HG03575 (cell line): ENCODE results near the gene NCKAP5.

Experiments
- ATAC-seq: cut with Tn5 transposase; IDR thresholded peaks from one replicate; pipeline ENCODE4 v1.9.1; 2021; ENCODE audit not compliant: unreplicated experiment, insufficient number of reproducible peaks, low FRiP score; ENCODE audit errors: extremely low read depth

Gene NCKAP5

DNA sequence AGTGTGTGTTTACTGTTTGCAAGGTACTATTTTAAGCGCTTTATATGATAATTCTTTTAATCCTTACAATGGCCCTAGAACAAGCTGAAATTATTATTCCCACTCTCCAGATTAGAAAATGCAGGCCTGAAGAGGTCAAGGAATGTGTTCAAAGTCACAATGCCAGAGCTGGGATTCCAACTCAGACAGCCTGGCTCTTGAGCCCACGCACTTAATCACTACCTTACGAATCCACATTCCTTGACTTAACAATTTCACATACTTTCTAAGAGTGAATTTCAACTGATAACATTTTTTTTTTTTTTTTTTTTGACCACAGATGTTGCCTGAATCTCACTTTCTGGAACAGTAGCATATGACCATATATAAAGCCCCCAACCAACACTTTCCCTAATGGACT, 400.3 kb downstream of the NCKAP5 start:
- ATAC-seq = no peak

DNA sequence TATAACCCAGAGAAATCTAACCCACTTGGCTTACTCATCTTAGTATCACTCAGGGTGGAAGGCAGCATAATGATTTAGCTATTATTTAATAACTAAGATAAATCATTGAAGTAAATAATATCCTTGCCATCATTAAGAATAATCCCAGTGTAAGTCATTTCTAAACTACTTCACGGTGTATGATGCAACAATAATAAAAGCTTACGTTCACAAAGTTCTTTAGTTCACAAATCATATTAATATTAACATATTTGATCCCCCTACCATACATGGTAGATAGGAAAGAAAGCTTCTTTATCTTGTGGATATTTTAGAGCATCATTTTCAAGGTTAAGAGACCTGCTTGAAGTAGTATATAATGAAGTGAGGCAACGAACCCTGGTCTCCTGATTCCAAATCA, 401.0 kb downstream of the NCKAP5 start:
- no peak for ATAC-seq

DNA sequence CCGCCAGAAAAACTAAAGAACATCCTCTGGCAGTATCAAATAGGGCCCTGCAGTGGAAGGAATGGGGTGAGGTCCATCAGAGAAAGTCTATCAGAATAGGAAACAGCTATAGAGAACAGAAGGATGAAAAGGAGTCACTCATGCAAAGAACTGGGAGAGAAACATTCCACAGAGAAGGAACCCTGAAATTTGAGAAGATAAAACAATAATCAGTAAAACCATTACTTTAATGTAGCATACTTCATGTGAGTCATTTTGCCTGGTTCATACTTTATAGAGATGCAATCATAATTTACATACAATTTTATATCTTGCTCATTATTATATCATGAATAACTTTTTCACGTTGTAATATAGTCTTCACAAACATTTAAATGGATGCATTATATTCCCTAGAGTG, 402.2 kb downstream of the NCKAP5 start:
- no peak for ATAC-seq

DNA sequence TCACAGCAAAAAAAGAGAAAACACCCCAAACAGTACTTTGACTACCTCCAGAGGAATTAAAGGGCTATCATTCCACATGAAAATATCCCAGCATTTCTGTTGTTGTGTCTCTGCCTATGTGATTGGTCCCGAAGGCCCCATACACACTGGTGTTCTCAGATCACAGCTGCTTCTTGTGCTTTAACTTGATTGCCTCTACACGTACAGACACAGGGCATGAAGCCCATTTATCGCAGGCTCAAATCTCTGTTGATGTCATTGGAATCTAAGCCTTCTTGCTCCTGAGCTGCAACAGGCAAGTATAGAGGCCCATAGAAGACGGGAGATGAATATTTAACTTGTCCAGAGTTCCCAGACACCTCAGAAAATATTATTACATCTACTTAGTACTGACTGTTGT, 405.2 kb downstream of the NCKAP5 start:
- ATAC-seq = no peak

DNA sequence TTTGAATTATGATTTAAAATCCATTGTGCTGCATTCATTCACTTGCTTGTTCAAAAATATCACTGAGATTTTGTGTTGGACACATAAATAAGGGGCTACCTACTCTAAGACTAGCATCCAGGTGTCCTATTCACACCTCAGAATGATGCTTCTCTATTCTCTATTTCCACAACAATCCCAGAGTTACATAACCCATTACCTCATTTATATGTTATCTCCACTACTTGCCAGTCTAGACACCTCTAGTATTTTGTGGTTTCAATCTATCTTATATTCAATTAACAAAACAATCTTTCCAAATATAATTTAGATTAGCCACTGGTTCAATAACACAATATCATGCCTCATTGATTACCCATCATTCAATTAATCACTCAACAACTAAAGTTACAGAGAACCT, 409.8 kb downstream of the NCKAP5 start:
- no peak for ATAC-seq

DNA sequence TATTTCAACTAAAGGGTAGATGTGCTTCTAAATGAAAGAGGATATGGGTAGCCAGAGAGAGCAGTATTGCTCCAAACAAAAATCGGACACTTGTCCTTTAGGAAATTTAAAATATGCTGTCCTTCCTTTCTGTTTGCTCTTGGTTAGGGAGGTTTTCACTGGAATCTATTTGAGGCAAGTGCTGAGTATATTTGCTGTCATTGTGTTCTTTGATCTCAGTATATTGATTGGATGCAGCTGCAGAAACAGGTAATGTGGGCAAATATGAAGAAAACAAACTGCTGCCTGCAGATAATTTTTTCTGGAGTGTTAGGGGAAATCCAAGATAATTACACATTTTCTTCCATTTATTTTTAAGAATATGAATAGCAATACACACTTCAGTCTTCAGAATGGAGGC, 410.2 kb downstream of the NCKAP5 start:
- no peak for ATAC-seq

DNA sequence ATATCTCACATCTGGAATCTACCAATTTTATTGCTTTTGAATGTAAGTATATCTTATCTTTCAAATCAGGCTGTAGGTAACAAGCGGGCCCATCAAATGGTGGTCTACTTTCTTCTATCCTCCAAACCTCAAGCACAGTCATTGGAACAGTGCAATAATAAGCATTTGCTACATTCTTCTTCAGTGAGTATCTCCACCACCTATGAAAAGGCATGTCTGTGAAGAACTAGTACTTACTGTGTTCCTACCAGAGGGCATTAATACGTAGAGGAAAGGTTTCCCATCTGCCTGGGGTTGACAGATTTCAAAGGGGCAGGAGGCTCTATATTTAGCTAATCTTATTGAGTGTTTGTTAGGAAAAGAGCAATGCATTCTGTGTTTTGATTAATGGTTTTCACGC, 411.1 kb downstream of the NCKAP5 start:
- no peak for ATAC-seq

DNA sequence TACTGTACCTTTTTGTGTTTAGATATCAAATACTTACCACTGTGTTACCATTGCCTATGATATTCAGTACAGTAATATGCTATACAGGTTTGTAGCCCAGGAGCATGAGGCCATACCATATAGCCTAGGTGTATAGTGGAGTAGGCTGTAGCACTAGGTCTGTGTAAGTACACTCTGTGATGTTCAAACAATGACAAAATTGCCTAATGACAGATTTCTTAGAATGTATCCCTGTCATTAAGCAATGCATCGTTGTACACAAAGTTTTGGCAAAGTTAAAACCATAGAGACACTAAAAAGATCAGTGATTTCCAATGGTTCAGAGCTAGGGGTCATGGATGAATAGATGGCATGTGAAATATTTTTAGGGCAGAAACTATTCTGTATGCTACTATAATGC, 415.5 kb downstream of the NCKAP5 start:
- ATAC-seq = no peak

DNA sequence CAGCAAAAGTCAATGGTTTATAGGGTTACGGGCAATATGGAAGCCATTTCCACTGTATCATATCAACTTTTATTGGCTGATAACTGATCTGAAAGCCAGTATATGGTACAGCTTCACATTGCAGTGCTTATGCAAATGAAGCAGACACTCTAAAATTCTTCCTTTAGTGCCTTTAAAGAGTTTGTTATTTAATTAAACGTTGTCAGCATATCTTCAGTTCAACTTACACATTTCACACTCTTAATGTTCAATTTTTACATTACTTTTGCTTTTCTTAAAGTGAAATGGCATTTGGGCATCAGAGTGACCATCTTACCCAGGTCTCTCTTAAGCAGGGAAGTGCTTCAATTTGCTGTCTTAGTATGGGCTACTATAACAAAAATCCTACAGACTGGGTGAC, 420.1 kb downstream of the NCKAP5 start:
- ATAC-seq = no peak

DNA sequence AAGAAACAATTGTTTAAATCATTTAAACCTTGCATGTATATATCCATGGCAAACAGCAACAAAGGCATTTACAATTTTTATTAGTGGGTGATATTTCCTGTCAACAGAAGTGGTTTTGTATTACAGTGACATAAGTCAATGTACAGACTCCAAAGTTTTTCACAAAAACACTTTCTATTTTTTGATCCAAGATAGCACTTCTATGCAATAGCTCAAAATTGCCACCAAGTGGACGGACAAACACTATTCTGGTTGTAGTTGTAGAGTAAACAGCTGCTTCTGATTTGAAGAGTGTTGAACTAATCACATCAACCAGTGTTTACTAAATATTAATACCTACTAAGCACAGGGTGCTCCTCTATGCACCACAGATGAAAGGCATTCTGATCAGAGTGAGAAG, 421.4 kb downstream of the NCKAP5 start:
- no peak for ATAC-seq

DNA sequence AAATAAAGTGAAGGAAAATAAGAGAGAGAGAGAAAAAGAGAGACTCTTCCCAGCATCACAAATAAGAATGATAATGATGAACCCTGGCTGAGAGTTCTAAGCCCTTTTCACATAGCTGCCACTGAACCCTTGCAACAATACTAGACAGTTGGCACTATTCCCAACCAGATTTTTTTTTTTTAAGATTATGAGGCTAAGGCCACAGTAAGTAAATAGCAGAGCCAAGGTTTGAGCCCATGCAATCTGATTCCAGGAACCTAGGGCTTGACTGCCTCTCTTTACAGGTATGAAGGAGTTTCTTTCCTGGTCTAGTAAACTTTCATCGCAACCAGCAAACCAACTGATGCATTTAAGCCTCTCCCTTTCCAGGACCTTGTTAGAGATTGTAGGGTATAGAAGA, 424.6 kb downstream of the NCKAP5 start:
- ATAC-seq = no peak

DNA sequence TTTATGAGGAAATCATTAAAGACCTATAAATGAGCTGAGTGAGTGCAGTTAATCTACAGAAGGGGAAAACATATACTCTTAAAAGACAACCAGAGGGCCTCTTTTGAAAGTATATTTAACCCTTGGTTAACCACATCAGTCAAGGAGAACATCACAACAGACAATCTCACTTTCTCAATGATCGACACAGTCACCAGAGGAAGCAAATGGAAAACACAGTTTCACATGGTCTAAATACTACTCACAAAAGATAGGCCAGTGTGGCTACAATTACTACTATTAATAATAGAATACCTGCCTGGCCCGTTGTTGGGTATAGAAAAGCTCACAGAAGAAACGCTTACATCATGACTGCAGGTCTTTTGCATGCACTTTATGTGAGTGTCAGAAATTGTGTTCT, 426.2 kb downstream of the NCKAP5 start:
- no peak for ATAC-seq

DNA sequence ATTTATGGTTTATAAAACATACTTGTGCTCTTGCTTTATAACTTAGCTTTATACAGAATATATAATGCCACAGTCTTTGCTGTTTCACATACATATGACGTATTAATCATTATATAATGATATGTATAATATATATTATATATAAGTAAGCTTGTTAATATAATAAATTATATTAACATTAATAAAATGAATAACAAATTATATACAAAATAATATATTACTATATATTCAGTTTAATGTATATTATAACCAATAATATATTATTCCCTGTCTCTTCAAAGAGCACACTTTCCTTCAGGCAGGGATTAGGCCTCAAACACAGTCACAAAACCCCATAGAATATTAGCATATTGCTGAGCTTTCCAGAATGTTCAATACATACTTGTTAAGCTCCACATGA, 427.6 kb downstream of the NCKAP5 start:
- no peak for ATAC-seq

DNA sequence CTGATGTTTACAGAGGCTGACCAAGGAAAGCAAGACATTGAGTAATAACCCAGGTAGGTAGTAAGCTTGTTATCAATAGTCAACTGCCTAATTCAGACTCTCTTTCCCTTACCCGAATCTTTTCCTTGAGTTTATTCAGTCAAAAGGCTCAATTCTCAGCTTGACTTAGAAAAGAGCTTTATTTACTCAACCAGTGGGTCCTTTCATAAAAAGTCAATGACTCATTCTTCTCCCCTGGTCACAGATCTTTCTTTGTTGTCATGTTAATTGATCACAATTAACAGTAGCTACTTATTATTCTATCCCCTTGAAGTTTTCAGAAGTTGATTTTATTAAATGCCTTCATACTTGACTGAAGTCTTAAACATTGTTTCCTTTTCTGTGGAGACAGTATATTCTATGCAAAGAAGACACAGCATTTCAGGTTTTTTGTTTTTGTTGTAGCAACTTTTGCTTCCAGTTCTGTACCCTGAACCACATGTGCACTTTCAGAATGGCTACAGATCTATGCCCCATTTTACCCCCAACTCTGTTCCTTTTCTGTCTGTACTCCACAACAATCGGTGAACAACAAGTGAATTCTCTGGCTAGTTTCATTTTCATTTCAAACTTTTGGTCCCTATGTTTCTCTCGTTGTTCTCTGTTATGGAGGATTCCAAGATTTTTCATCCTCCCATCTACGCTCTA, 428.3 kb downstream of the NCKAP5 start:
- no peak for ATAC-seq

DNA sequence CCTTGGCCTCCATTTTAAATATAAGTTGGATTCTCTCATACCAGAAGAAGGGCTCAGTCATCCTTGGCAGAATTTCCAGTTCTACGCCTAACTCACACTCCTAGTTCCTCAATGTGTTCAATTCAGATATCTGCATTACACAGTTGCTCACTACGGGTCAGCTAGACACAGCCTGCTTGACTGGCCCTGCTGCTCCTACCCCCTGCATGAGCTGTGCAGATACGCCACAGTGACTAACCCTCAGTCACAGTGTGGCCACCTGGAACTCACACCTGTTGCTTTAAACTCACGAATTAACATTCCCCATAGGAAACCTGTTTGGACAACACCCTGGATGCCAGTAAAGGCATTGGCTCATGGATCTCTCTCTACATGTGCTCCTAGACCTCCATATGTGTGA, 429.6 kb downstream of the NCKAP5 start:
- no peak for ATAC-seq

DNA sequence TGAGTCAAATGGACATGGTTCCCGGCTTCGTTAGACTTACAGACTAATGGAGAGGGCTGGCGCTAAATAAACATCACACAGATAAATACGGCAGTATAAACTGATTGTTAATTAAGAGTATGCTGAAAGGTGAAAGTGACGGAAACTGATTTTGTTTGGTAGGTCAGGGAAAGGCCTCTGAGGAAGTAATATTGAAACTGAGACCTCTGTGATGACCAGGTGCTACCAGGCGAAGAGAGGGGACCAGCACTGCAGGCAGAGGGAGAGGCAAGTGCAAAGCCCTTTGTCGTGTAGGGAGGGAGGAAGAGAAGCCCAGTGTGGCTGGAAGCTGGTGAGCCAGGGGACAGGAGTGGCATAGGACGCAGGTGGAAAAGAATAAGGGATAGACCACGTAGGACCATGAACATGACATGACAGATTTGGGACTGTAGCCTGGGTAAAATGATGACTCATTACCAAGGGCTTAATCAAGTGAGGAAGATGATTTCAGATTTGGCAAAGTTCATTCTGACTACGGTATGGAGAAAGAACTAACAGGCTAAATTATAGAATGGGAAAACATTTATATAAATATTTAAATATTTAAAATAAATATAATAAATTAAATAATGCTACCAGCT, 433.1 kb downstream of the NCKAP5 start:
- ATAC-seq = no peak

DNA sequence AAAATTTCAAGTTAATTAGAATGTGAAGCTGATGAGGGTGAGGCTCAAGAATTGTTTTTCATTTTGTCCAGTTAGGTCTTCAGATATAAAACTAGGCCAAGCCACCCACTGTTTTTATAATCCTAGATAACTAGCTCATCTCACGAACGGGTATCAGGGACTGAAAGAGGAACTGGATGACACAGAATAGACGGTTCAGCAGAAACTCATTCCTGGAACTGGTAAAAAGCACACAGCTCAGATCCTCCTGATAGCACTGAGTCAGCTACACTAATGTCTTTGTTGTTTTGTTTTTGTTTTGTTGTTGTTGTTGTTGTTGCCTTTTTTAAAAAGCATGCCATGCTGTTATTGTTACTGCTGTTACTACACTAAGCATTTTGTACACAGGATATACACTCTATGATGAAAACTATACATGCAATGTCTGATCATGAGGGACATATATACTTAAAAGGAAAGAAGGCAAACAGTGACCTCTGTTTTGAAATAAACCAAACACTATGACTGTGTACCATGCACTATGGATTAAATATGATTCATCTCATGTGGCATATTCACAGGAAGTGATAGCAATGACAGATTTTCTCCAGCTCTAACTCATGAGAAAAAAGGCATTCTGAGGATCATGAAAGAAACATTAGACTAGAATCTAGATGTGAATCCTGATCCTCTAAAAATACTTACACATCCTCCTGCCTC, 437.6 kb downstream of the NCKAP5 start:
- ATAC-seq = no peak

DNA sequence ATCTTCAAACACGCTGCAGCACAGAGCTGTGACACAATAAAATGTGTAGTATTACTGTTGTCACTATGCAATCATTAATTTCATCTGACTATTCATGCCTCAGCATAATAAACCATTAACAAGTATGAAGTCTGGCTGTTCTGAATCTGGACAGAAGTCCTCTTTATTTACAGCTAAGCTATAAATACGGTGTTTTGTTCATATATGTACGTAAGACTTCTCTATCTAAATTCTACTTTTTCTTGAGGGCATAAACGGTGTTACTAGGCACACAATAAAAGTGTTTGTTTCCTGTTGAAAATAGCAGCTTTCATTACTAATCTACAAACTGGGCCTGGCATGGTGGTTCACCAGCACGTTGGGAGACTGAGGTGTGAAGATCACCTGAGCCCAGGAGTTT, 443.8 kb downstream of the NCKAP5 start:
- no peak for ATAC-seq

DNA sequence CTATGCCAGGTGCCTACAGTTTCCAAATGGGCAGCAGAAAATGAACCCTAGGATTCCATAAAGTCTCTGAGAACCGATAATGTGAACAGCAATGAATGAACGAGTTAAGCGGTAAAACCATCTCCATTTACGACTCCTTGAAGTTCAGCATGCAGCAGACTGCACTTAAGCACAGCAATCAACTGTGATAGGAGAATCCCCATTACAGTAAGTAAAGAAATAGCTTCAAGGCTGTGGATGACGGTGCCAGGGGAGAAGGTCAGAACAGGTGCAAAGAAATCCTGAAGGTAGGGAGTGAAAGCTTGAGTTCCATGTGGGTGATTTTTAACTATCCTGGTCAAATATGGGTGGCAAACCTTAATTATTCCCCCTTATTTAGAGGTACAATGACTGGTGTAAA, 444.4 kb downstream of the NCKAP5 start:
- ATAC-seq = no peak

DNA sequence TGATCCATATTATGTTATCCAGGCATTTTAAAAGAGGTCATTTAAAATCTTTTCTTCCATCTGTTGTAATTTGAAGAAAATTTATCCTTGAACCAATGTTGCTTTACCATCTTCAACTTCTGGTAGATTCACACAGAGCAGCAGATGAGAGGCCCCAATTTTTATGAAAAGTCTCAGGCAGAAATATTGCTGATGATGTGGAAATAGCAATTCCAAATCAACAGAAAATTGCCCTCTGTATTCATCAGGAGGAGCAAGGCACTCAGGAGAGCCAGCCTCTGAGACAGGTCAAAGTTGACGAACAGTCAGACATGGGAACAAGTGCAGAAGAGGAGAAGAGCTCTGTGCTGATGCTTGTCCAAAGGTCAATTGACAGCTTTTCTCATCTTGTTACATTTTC, 444.9 kb downstream of the NCKAP5 start:
- no peak for ATAC-seq

DNA sequence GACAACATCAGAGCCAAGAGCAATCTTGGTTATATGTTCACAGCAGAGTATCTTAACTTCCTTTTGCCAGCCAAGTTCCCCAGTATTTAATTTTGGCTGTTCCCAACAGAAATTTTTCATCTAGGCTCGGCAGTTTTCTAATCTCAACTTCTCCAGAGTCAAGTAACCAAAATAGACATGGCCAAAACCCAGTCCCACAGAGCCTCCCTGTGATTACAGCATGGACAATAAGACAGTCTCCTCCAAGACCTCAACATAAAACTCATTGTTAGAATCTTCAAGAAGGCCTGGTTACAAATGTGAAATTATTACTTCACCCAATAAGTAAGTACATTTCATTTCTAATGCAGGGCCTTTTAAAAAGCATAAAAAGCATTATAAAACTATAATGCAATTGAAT, 445.7 kb downstream of the NCKAP5 start:
- no peak for ATAC-seq
